Measurements from ENCODE around the gene RAI1.

DNA sequence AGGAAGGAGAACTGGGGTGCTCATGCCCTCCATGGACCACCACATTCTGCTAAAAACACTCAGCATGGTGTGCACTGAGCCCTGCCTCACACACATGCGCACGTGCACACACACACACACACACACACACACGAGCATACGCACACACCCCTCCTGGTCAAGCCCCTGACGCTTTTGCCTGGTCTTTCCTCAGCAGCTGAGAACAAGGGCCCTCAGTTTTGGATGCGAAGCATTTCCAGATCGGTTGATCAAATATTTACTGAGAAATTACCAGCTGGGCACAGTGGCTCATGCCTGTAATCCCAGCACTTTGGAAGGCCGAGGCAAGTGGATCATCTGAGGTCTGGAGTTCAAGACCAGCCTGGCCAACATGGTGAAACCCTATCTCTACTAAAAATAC is 20.1 kb upstream of the RAI1 start:
- TF ChIP-seq GLIS3 (CRISPR knock-in tag; IDR thresholded peaks at IDR 0.05), result no peak
- no peak for TF ChIP-seq BACH2 (CRISPR knock-in tag; IDR thresholded peaks at IDR 0.05; ENCODE audit: borderline replicate concordance)
- TF ChIP-seq, protein P1, sequence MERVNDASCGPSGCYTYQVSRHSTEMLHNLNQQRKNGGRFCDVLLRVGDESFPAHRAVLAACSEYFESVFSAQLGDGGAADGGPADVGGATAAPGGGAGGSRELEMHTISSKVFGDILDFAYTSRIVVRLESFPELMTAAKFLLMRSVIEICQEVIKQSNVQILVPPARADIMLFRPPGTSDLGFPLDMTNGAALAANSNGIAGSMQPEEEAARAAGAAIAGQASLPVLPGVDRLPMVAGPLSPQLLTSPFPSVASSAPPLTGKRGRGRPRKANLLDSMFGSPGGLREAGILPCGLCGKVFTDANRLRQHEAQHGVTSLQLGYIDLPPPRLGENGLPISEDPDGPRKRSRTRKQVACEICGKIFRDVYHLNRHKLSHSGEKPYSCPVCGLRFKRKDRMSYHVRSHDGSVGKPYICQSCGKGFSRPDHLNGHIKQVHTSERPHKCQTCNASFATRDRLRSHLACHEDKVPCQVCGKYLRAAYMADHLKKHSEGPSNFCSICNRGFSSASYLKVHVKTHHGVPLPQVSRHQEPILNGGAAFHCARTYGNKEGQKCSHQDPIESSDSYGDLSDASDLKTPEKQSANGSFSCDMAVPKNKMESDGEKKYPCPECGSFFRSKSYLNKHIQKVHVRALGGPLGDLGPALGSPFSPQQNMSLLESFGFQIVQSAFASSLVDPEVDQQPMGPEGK (CRISPR knock-in tag; IDR thresholded peaks at IDR 0.05; ENCODE audit: borderline replicate concordance), result no peak
- no peak for TF ChIP-seq ZNF8 (CRISPR knock-in tag; IDR thresholded peaks at IDR 0.05)
- TF ChIP-seq ZFP30 (CRISPR knock-in tag; IDR thresholded peaks at IDR 0.05), result no peak
- TF ChIP-seq ESRRG (CRISPR knock-in tag; IDR thresholded peaks at IDR 0.05), result no peak
- TF ChIP-seq SNAI2 (CRISPR knock-in tag; IDR thresholded peaks at IDR 0.05), result no peak
- no peak for TF ChIP-seq OSR1 (CRISPR knock-in tag; IDR thresholded peaks at IDR 0.05)
- TF ChIP-seq ISL1 (CRISPR knock-in tag; IDR thresholded peaks at IDR 0.05), result no peak
- TF ChIP-seq ZFP3 (CRISPR knock-in tag; IDR thresholded peaks at IDR 0.05), result no peak

Data from SK-N-SH treated with all-trans-retinoic acid at 6 μM for 48 hours (cell line).